IMR-90 (cell line): ENCODE measurements around the gene LUC7L3. TPM values are rescaled to one million over a fixed set of nuclear protein-coding genes. Genes with fewer than 3 reads are reported as not detected.

ENCODE experiments used
- ATAC-seq: fragments of 200-7000 bp; cut with Tn5 transposase; 2 replicates; pipeline ENCODE4 v1.9.1; 2020; ENCODE audit warnings: low read depth, mild to moderate bottlenecking, moderate library complexity
- BruUV-seq: library from RNA; stranded (reverse); fragments of 400-500 nt; replicated peaks from 2 replicates; lab custom pipeline; 2021; lab: Mats Ljungman, UMichigan
- CTCF ChIA-PET: fragments of 300-600 bp; formaldehyde crosslinking; extraction: SDS; loops from one replicate; lab custom pipeline; 2021; ENCODE audit warnings: antibody characterized with exemption; lab: Yijun Ruan, JAX
- POLR2A ChIA-PET: fragments of 300-600 bp; sonication (Branson Sonifier 250); formaldehyde crosslinking; loops from one replicate; lab custom pipeline; 2022; ENCODE audit warnings: antibody characterized with exemption; ENCODE audit not compliant: unreplicated experiment; lab: Charles Lee
- DNase-seq: peaks from one replicate; pipeline ENCODE4 v3.0.0; 2013
- H2AFZ ChIP-seq: replicated peaks from 2 replicates; pipeline ENCODE3; 2013; ENCODE audit warnings: low read length, mild to moderate bottlenecking; ENCODE audit not compliant: poor library complexity
- H2AK5ac ChIP-seq: 2 replicates; pipeline ENCODE4 v1.6.1; 2013; ENCODE audit warnings: low read depth, low read length, inconsistent platforms
- H2AK9ac ChIP-seq: replicated peaks from 2 replicates; pipeline ENCODE3; 2013; ENCODE audit warnings: mild to moderate bottlenecking, low read depth, low read length, moderate library complexity; ENCODE audit not compliant: poor library complexity
- H2BK120ac ChIP-seq: 2 replicates; pipeline ENCODE4 v1.6.1; 2013; ENCODE audit warnings: low read depth, low read length, inconsistent platforms
- H2BK15ac ChIP-seq: 3 replicates; pipeline ENCODE4 v1.6.1; 2013; ENCODE audit warnings: low read depth, low read length, inconsistent platforms
- H2BK20ac ChIP-seq: 2 replicates; pipeline ENCODE4 v1.6.1; 2013; ENCODE audit warnings: low read depth, mild to moderate bottlenecking, inconsistent platforms, low read length, moderate library complexity
- H2BK5ac ChIP-seq: 2 replicates; pipeline ENCODE4 v1.6.1; 2013; ENCODE audit warnings: mild to moderate bottlenecking, low read depth, low read length, inconsistent platforms; ENCODE audit not compliant: poor library complexity, severe bottlenecking
- H3K14ac ChIP-seq: replicated peaks from 2 replicates; pipeline ENCODE4 v1.6.1; 2013; ENCODE audit warnings: low read depth, low read length, inconsistent platforms
- H3K18ac ChIP-seq: 2 replicates; pipeline ENCODE4 v1.6.1; 2013; ENCODE audit warnings: low read depth, low read length, control low read depth
- H3K23ac ChIP-seq: 2 replicates; pipeline ENCODE4 v1.6.1; 2013; ENCODE audit warnings: low read depth, low read length, inconsistent platforms
- H3K27ac ChIP-seq: 2 replicates; pipeline ENCODE4 v1.5.1; 2013; ENCODE audit warnings: mild to moderate bottlenecking, control low read depth, low read length; ENCODE audit not compliant: insufficient read depth
- H3K27me3 ChIP-seq: 2 replicates; pipeline ENCODE4 v1.6.1; 2013; ENCODE audit warnings: low read length; ENCODE audit not compliant: control insufficient read depth, insufficient read depth
- H3K36me3 ChIP-seq: 2 replicates; pipeline ENCODE4 v1.6.1; 2013; ENCODE audit warnings: low read length, mixed read lengths; ENCODE audit not compliant: control insufficient read depth, insufficient read depth
- H3K4ac ChIP-seq: 2 replicates; pipeline ENCODE4 v1.6.1; 2013; ENCODE audit warnings: low read depth, low read length, inconsistent platforms
- H3K4me1 ChIP-seq: 2 replicates; pipeline ENCODE4 v1.6.1; 2013; ENCODE audit warnings: low read length, mixed read lengths; ENCODE audit not compliant: control insufficient read depth, insufficient read depth
- H3K4me2 ChIP-seq: 2 replicates; pipeline ENCODE4 v1.6.1; 2013; ENCODE audit warnings: low read depth, mild to moderate bottlenecking, control low read depth, low read length, moderate library complexity
- H3K4me3 ChIP-seq: 2 replicates; pipeline ENCODE4 v1.5.1; 2013; ENCODE audit warnings: low read depth, mild to moderate bottlenecking, control low read depth, low read length, moderate library complexity; ENCODE audit not compliant: insufficient read depth
- H3K56ac ChIP-seq: 2 replicates; pipeline ENCODE4 v1.6.1; 2013; ENCODE audit warnings: low read length, inconsistent platforms; ENCODE audit not compliant: insufficient read depth; ENCODE audit errors: extremely low read depth
- H3K79me1 ChIP-seq, 2 experiments: 2 replicates each; pipeline ENCODE4 v1.6.1; 2013; ENCODE audit warnings: low read length in 2 of 2, inconsistent platforms in 1 of 2, low read depth in 1 of 2
- H3K9ac ChIP-seq: 2 replicates; pipeline ENCODE4 v1.6.1; 2013; ENCODE audit warnings: low read depth, low read length, control low read depth
- H3K9me1 ChIP-seq: 2 replicates; pipeline ENCODE4 v1.6.1; 2013; ENCODE audit warnings: low read length, inconsistent platforms; ENCODE audit not compliant: insufficient read depth
- H3K9me3 ChIP-seq: 2 replicates; pipeline ENCODE4 v1.6.1; 2013; ENCODE audit warnings: low read length; ENCODE audit not compliant: control insufficient read depth, insufficient read depth
- H4K20me1 ChIP-seq: 2 replicates; pipeline ENCODE4 v1.6.1; 2013; ENCODE audit warnings: low read length, inconsistent platforms; ENCODE audit not compliant: insufficient read depth
- H4K5ac ChIP-seq: 2 replicates; pipeline ENCODE4 v1.6.1; 2013; ENCODE audit warnings: mild to moderate bottlenecking, low read depth, low read length, control low read depth
- H4K8ac ChIP-seq, 2 experiments: 2 replicates each; pipeline ENCODE4 v1.6.1; 2013; ENCODE audit warnings: low read depth in 2 of 2, low read length in 2 of 2, control low read depth in 1 of 2, inconsistent platforms in 1 of 2
- H4K91ac ChIP-seq: 2 replicates; pipeline ENCODE4 v1.6.1; 2013; ENCODE audit warnings: low read depth, low read length, inconsistent platforms; ENCODE audit not compliant: insufficient read depth
- USF2 ChIP-seq: fragments of 150-350 bp; IDR thresholded peaks from 2 replicates; pipeline ENCODE4 v1.6.1; 2017; ENCODE audit warnings: mild to moderate bottlenecking, antibody characterized with exemption, low read length, low read depth
- WGBS, 2 experiments: methylation state at CpG; one replicate each; pipeline versions ENCODE4 v1.1.5 to v1.1.7; 2013; ENCODE audit warnings: missing lambda C conversion rate in 2 of 2; ENCODE audit not compliant: insufficient read length in 1 of 2; ENCODE audit errors: extremely low coverage in 2 of 2; 5-methylcytosine and 5-hydroxymethylcytosine counted together
- dilution Hi-C: fragments of 300-500 bp; cut with HindIII; formaldehyde crosslinking; loops from one replicate; pipeline ENCODE4 v1.14.3; 2018; ENCODE audit warnings: low sequenced_read_pairs; ENCODE audit not compliant: unreplicated experiment
- in situ Hi-C: fragments of 300-500 bp; cut with MboI; formaldehyde crosslinking; loops from 3 replicates; pipeline ENCODE4 v1.14.3; 2019; ENCODE audit warnings: low sequenced_read_pairs, inconsistent platforms, mixed read lengths
- intact Hi-C: fragments of 100-400 bp; cut with micrococcal nuclease; formaldehyde crosslinking; loops from 2 replicates; pipeline ENCODE4 v1.10.0; 2022
- polyA plus RNA-seq, 3 experiments: library from polyadenylated mRNA; depleted of rRNA; stranded (reverse); fragments of >200 nt; gene quantifications; 2 replicates each; pipeline ENCODE4 v1.2.3, GENCODE V29; 2012; ENCODE audit warnings: low replicate concordance in 1 of 3
- total RNA-seq: library from RNA; depleted of rRNA; stranded (reverse); fragments of >200 nt; gene quantifications from 2 replicates; pipeline ENCODE4 v1.2.3, GENCODE V29; 2012

LUC7L3 gene
- total and polyA plus RNA-seq, 2 of the 4 experiments (the other 2 are of a cell fraction), result 17.7 to 44.7 TPM

GRCh38 chr17:50797135-50797810, 77.9 kb downstream of the LUC7L3 start:
- in situ Hi-C loops (no loop called here), dilution Hi-C loops (no loop called here), intact Hi-C loops (no loop called here)
- no peak for DNase-seq
- no peak overlapping the region for H4K8ac ChIP-seq
- H4K91ac ChIP-seq, result no peak overlapping the region
- no peak overlapping the region for H3K23ac ChIP-seq
- no peak overlapping the region for H2BK15ac ChIP-seq
- CTCF ChIA-PET, result interaction anchor here (0.5 kb wide), 1 partner anchor 26 kb away, joined by 5 read pairs; no protein-coding TSS in a partner anchor
- no peak overlapping the region for H2AK9ac ChIP-seq
- no peak overlapping the region for H2BK120ac ChIP-seq
- no TSS peak for BruUV-seq
- H2BK20ac ChIP-seq, result no peak overlapping the region
- H3K27me3 ChIP-seq, result peaks cover 9% of the 10 kb centered on the region
- H3K79me1 ChIP-seq, result no peaks in the 10 kb centered on the region
- 24% methylated on average over 4 of the region's 11 CpGs; no CpG with 5 or more reads in 1 of the 2 experiments for WGBS, 2 experiments
- H3K9me1 ChIP-seq, result 0 out of 2 replicates have a peak, but pooled peaks cover 4% of the 10 kb centered on the region
- no peak overlapping the region for H3K14ac ChIP-seq
- H3K9me3 ChIP-seq, result no peaks in the 10 kb centered on the region
- POLR2A ChIA-PET, result interaction anchor here (0.5 kb wide), 1 partner anchor 70 kb away, joined by 9 read pairs; no protein-coding TSS in a partner anchor
- H3K36me3 ChIP-seq, result no peaks in the 10 kb centered on the region
- no peak overlapping the region for H4K5ac ChIP-seq
- no peak overlapping the region for H3K9ac ChIP-seq
- H3K18ac ChIP-seq, result no peak overlapping the region
- H3K56ac ChIP-seq, result no peak overlapping the region
- TF ChIP-seq USF2, result no peak
- H2AK5ac ChIP-seq, result no peak overlapping the region
- H3K4me1 ChIP-seq, result no peaks in the 10 kb centered on the region
- no peak overlapping the region for H3K4me3 ChIP-seq
- no peaks in the 10 kb centered on the region for H4K20me1 ChIP-seq
- no peak overlapping the region for H2BK5ac ChIP-seq
- no peak overlapping the region for H3K4ac ChIP-seq
- ATAC-seq, result no peak
- no peak overlapping the region for H3K27ac ChIP-seq
- no peak overlapping the region for H3K4me2 ChIP-seq
- no peak overlapping the region for H2AFZ ChIP-seq
